Thyroid gland (tissue), 4 donors: Measurements from ENCODE around the gene SSB.

Source experiments
- POLR2A ChIP-seq, 2 donors: fragments of 450-650 bp; IDR thresholded peaks; one replicate each; pipeline ENCODE4 v1.6.1; 2017; ENCODE audit warnings: antibody characterized with exemption in 2 of 2, mild to moderate bottlenecking in 2 of 2, moderate library complexity in 1 of 2
- TF ChIP-seq, protein P1 (sequence below), 6 experiments: fragments of 200-600 bp in 3 of 6; fragments of 450-650 bp in 3 of 6; sonication (generic) in 3 of 6; IDR thresholded peaks; one replicate each; pipeline ENCODE4 v1.5.1; 2016 to 2019; ENCODE audit warnings: antibody characterized with exemption in 6 of 6, mild to moderate bottlenecking in 2 of 6, inconsistent platforms in 1 of 6, moderate library complexity in 1 of 6

DNA sequence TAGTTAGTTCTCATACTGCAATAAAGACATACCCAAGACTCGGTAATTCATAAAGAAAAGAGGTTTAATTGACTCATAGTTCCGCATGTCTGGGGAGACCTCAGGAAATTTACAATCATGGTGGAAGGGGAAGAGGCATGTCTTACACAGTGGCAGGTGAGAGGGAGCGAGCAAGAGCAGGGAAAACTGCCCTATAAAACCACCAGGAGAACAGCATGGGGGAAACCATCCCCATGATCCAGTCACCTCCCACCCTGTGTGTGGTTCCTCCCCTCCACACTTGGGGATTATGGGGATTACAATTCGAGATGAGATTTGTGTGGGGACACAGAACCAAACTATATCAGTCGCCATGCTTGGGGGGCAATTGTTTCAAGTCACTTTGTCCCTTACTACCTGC is 1.1 kb upstream of the SSB start:
- TF ChIP-seq, protein P1, sequence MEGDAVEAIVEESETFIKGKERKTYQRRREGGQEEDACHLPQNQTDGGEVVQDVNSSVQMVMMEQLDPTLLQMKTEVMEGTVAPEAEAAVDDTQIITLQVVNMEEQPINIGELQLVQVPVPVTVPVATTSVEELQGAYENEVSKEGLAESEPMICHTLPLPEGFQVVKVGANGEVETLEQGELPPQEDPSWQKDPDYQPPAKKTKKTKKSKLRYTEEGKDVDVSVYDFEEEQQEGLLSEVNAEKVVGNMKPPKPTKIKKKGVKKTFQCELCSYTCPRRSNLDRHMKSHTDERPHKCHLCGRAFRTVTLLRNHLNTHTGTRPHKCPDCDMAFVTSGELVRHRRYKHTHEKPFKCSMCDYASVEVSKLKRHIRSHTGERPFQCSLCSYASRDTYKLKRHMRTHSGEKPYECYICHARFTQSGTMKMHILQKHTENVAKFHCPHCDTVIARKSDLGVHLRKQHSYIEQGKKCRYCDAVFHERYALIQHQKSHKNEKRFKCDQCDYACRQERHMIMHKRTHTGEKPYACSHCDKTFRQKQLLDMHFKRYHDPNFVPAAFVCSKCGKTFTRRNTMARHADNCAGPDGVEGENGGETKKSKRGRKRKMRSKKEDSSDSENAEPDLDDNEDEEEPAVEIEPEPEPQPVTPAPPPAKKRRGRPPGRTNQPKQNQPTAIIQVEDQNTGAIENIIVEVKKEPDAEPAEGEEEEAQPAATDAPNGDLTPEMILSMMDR (IDR thresholded peaks at IDR 0.05): no peak
- TF ChIP-seq POLR2A (IDR thresholded peaks at IDR 0.05): no peak
